Thymus (tissue), 11 donors: ENCODE results near the gene LPGAT1. TPM values are rescaled to one million over a fixed set of nuclear protein-coding genes. Genes with fewer than 3 reads are reported as not detected.

Experiments
- DNase-seq, 9 donors: peaks; one replicate each; pipeline ENCODE4 v3.0.0-alpha.2; 2013; ENCODE audit warnings: low spot score in 9 of 9, low read depth in 6 of 9, missing footprints in 1 of 9
- H3K27ac ChIP-seq, 2 donors: one replicate each; pipeline ENCODE4 v1.5.1; 2013; ENCODE audit warnings: control low read depth in 1 of 2, low read depth in 1 of 2, low read length in 1 of 2, mild to moderate bottlenecking in 1 of 2, moderate library complexity in 1 of 2
- H3K27me3 ChIP-seq, 2 donors: one replicate each; pipeline ENCODE4 v1.5.1; 2013; ENCODE audit warnings: low read length in 1 of 2; ENCODE audit not compliant: control insufficient read depth in 2 of 2, insufficient read depth in 1 of 2
- H3K36me3 ChIP-seq, 2 donors: one replicate each; pipeline ENCODE4 v1.5.1; 2013; ENCODE audit warnings: low read length in 1 of 2, mild to moderate bottlenecking in 1 of 2, moderate library complexity in 1 of 2; ENCODE audit not compliant: control insufficient read depth in 2 of 2, insufficient read depth in 2 of 2
- H3K4me1 ChIP-seq, 2 donors: one replicate each; pipeline ENCODE4 v1.5.1; 2013; ENCODE audit warnings: low read length in 2 of 2; ENCODE audit not compliant: control insufficient read depth in 2 of 2, insufficient read depth in 2 of 2
- H3K4me3 ChIP-seq, 2 donors: one replicate each; pipeline ENCODE4 v1.5.1; 2013; ENCODE audit warnings: low read length in 2 of 2, control low read depth in 1 of 2, mild to moderate bottlenecking in 1 of 2
- H3K9me3 ChIP-seq, 2 donors: one replicate each; pipeline ENCODE4 v1.5.1; 2013; ENCODE audit warnings: low read length in 1 of 2, mild to moderate bottlenecking in 1 of 2; ENCODE audit not compliant: control insufficient read depth in 2 of 2, insufficient read depth in 1 of 2
- WGBS: extraction: QIAGEN DNeasy Blood & Tissue Kit; methylation state at CpG from one replicate; pipeline ENCODE4 v1.1.7; 2013; 5-methylcytosine and 5-hydroxymethylcytosine counted together
- polyA plus RNA-seq: library from polyadenylated mRNA; stranded (reverse); fragments of 200-250 nt; gene quantifications from one replicate; pipeline ENCODE4 v1.2.3, GENCODE V29; 2013
- total RNA-seq: library from RNA; stranded (reverse); fragments of 120-200 nt; gene quantifications from one replicate; pipeline ENCODE4 v1.2.4, GENCODE V29; 2013
- donor health status: healthy.

LPGAT1 gene
- total and polyA plus RNA-seq, 2 donors, result 10.2 to 10.8 TPM

DNA sequence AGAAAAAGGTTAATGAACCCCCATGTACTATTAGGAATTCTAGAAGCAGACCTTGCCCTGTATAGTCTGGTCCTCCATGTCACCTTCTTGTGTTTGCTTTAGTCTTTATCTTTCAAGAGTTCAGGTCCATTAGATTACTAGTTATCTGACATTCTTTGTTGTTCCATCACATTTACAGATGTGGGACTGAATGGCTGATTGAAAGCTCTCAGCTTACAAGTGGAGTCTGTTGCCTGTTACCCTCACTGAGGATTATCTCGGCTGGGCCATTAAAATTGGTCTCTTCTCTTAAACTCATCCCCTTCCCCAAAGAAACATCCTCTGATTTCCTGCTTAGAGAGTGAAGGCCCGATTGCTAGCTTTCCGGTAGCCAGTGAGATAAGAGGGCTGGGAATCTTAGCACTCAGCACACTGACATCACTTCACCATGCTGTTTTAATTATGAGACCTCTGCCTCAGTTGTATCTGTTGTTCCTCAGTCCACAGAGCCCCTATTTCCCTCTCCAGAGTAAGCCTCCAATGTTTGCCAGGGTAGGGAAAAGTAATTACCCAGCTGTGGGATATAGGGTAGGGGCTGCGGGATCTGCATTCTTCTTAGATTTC lies 76.8 kb downstream of the LPGAT1 start:
- Histone ChIP-seq H3K4me1 (peaks cover 0 to 3% of the 10 kb centered on the region in 2 donors), H3K36me3 (peaks cover 0 to 6% of the 10 kb centered on the region in 2 donors), H3K4me3 (no peak overlapping the region), H3K27me3 (no peaks in the 10 kb centered on the region), H3K27ac (no peak overlapping the region), H3K9me3 (no peaks in the 10 kb centered on the region)
- DNase-seq, result no peak
- WGBS, result 96% methylated on average over 4 of the region's 4 CpGs

GRCh38 chr1:211752951-211753486 lies 77.5 kb downstream of the LPGAT1 start:
- no peak for DNase-seq
- Histone ChIP-seq H3K4me1 (peaks cover 0 to 3% of the 10 kb centered on the region in 2 donors), H3K4me3 (no peak overlapping the region), H3K27me3 (no peaks in the 10 kb centered on the region), H3K27ac (no peak overlapping the region), H3K36me3 (peaks cover 0 to 6% of the 10 kb centered on the region in 2 donors), H3K9me3 (no peaks in the 10 kb centered on the region)
- 79% methylated on average over 2 of the region's 2 CpGs for WGBS

DNA sequence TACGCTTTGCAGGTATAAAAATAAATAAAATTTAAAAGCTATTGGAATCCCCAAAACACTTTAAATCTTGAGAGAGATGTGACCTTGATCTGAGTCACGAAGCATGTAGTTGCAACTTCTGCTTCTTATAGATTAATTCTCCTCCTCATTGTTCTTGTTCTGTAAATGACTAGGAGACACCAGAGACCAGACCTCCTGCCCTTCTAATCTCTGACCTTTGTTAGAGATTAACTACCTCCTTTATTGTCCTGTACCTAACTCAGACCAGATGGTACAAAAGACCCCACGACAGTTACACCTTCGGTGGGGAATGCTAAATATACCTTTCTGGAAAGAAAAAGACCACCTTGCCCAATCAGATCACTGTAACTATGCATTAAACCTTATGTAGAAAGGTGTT lies 78.2 kb downstream of the LPGAT1 start:
- Histone ChIP-seq H3K4me3 (no peak overlapping the region), H3K27me3 (no peaks in the 10 kb centered on the region), H3K4me1 (peaks cover 0 to 3% of the 10 kb centered on the region in 2 donors), H3K9me3 (no peaks in the 10 kb centered on the region), H3K36me3 (peaks cover 0 to 6% of the 10 kb centered on the region in 2 donors), H3K27ac (no peak overlapping the region)
- no peak for DNase-seq
- 81% methylated on average over 4 of the region's 4 CpGs for WGBS

GRCh38 chr1:211751438-211751837 lies 79.1 kb downstream of the LPGAT1 start:
- Histone ChIP-seq H3K27ac (no peak overlapping the region), H3K4me3 (no peak overlapping the region), H3K9me3 (no peaks in the 10 kb centered on the region), H3K4me1 (peaks cover 0 to 3% of the 10 kb centered on the region in 2 donors), H3K27me3 (no peaks in the 10 kb centered on the region), H3K36me3 (peaks cover 0 to 6% of the 10 kb centered on the region in 2 donors)
- 98% methylated on average over 3 of the region's 3 CpGs for WGBS
- DNase-seq, result no peak

DNA sequence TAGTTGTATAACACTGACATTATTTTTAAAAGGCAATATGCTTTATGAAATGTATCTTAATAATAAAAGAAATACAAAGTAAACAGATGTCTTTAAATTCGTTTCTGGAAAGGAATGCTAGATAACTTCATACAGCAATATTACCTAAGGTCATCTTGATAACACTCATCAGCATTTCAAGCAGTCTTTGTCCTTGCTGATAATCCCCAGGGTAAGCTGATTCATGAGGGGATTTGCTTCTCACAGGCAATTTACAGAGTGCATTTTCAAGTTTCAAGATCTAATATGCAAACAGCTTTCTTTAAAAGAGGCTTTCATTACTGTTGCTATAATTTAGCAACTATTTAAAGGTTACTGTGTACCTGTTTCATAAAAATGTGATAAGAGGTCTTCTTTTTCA lies 80.0 kb downstream of the LPGAT1 start:
- Histone ChIP-seq H3K9me3 (no peaks in the 10 kb centered on the region), H3K27me3 (no peaks in the 10 kb centered on the region), H3K36me3 (peaks cover 0 to 6% of the 10 kb centered on the region in 2 donors), H3K4me1 (no peaks in the 10 kb centered on the region), H3K4me3 (no peak overlapping the region), H3K27ac (no peak overlapping the region)
- DNase-seq, result no peak
- 96% methylated on average over 1 of the region's 1 CpG for WGBS

DNA sequence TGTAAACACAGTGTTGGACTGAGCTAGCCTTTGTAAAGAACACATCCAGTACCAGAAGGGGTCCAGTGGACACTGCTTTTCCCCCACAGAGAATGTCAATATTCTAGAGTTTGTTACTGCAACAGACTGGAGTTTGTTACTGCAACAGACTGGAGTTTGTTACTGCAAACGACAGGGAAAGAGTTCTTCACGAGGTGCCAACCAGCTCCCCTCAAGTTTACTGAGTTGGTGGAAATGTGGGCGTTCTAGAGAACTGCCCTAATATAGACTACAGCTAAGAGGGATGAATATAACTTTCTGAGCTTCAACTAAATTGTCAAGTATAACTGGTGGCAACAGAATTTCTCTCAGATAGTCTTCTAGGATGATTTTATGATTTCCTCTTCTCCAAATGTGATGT lies 81.3 kb downstream of the LPGAT1 start:
- H3K9me3 ChIP-seq, result no peaks in the 10 kb centered on the region
- no peaks in the 10 kb centered on the region for H3K4me1 ChIP-seq
- WGBS, result 97% methylated on average over 3 of the region's 3 CpGs
- H3K27ac ChIP-seq, result no peak overlapping the region
- H3K36me3 ChIP-seq, result peaks cover 0 to 6% of the 10 kb centered on the region in 2 donors
- DNase-seq, result no peak
- H3K4me3 ChIP-seq, result no peak overlapping the region
- H3K27me3 ChIP-seq, result no peaks in the 10 kb centered on the region

DNA sequence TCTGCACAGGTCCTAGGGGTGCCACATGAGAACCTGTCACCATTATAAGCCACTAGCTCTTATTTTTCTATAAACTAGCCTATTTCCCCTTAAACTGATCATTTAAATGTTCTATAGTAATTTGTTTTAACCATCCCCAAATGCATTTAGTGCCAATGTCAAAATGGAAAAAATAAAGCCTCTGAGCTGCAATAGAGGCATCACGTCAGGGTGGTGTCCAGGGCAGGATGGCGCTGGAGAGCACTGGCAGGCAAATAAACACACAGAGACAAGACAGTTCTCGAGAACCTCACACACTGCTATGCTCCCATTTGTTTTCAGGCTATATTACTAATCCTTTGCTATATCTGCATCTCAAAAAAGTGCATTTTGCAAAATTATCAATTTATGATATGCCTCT lies 81.8 kb downstream of the LPGAT1 start:
- H3K36me3 ChIP-seq, result peaks cover 0 to 6% of the 10 kb centered on the region in 2 donors
- no peaks in the 10 kb centered on the region for H3K27me3 ChIP-seq
- 81% methylated on average over 3 of the region's 3 CpGs for WGBS
- no peak for DNase-seq
- no peaks in the 10 kb centered on the region for H3K4me1 ChIP-seq
- no peaks in the 10 kb centered on the region for H3K9me3 ChIP-seq
- no peak overlapping the region for H3K4me3 ChIP-seq
- no peak overlapping the region for H3K27ac ChIP-seq

- Histone ChIP-seq H3K4me1 (peaks cover 23 to 28% of the 10 kb centered on the region in 2 donors), H3K27ac (no peak overlapping the region), H3K27me3 (no peaks in the 10 kb centered on the region), H3K9me3 (no peaks in the 10 kb centered on the region), H3K4me3 (no peak overlapping the region), H3K36me3 (no peaks in the 10 kb centered on the region)
- DNase-seq, result no peak
- WGBS, result 95% methylated on average over 4 of the region's 4 CpGs
These were observed 87.6 kb downstream of the LPGAT1 start for GRCh38 chr1:211742889-211743529.

GRCh38 chr1:211742272-211742671 lies 88.3 kb downstream of the LPGAT1 start:
- WGBS, result 98% methylated on average over 1 of the region's 1 CpG
- Histone ChIP-seq H3K4me1 (peaks cover 27 to 36% of the 10 kb centered on the region in 2 donors), H3K4me3 (no peak overlapping the region), H3K36me3 (no peaks in the 10 kb centered on the region), H3K9me3 (no peaks in the 10 kb centered on the region), H3K27ac (no peak overlapping the region), H3K27me3 (no peaks in the 10 kb centered on the region)
- DNase-seq, result no peak
